Adrenal gland (tissue), 5 donors: ENCODE measurements around the gene SULF2.

Experiments used
- CTCF ChIP-seq, 6 experiments: fragments of 450-650 bp in 4 of 6; fragments of 200-600 bp in 2 of 6; sonication (generic) in 1 of 6; IDR thresholded peaks; 1 replicate in 5 of 6; 2 replicates in 1 of 6; pipeline versions ENCODE4 v1.5.1 to v1.8.0; 2016 to 2021; ENCODE audit warnings: antibody characterized with exemption in 6 of 6, mild to moderate bottlenecking in 2 of 6, moderate library complexity in 1 of 6
- POLR2A ChIP-seq, 2 donors: fragments of 450-650 bp; IDR thresholded peaks; one replicate each; pipeline ENCODE4 v1.6.1; 2017; ENCODE audit warnings: antibody characterized with exemption in 2 of 2, mild to moderate bottlenecking in 2 of 2, moderate library complexity in 1 of 2
- donor health status: DM: no; HTN: no; CAD: no.

- TF ChIP-seq CTCF (IDR thresholded peaks at IDR 0.05), result no peak
- no peak for TF ChIP-seq POLR2A (IDR thresholded peaks at IDR 0.05)
Measured at GRCh38 chr20:47775039-47775438, 10.2 kb downstream of the SULF2 start.
